ENCODE data around the gene DENND1A. TPM values are rescaled to one million over a fixed set of nuclear protein-coding genes. Genes with fewer than 3 reads are reported as not detected.
A peak's percentile ranks its signal among the peaks of the same experiment; 100 is the strongest.
"Not testable (repeated sequence)": the region's sequence is repeated elsewhere in the genome, so short reads cannot be mapped to it uniquely, and the experiment has no call there.

The DENND1A gene
- total and polyA plus RNA-seq, 2 donors from 2014 or later = 16.3 to 19.6 TPM

GRCh38 chr9:123938401-123938800, 8.5 kb upstream of the DENND1A start:
- DNase-seq (no peak), FAIRE-seq (no peak)
- H3K27me3 ChIP-seq (ENCODE audit: control insufficient read depth, insufficient read depth, low read length) = no peaks in the 10 kb centered on the region
- intact Hi-C loops (cut with DNase I) = no loop called here
- H3K27ac ChIP-seq (ENCODE audit: low read depth in 2 of 2, low read length in 2 of 2) = no peak overlapping the region
- H3K4me1 ChIP-seq (ENCODE audit: control insufficient read depth in 2 of 3, insufficient read depth in 2 of 3, low read depth in 1 of 3, low read length in 3 of 3) = no peaks in the 10 kb centered on the region
- no peaks in the 10 kb centered on the region for H3K36me3 ChIP-seq (ENCODE audit: control insufficient read depth in 2 of 3, insufficient read depth in 3 of 3, low read length in 3 of 3)
- H3K9ac ChIP-seq (ENCODE audit: low read length in 3 of 3) = no peak overlapping the region
- TF ChIP-seq CTCF (IDR thresholded peaks at IDR 0.05; ENCODE audit: borderline replicate concordance, extremely low read depth, insufficient read depth) = no peak
- no peak overlapping the region for H3K4me3 ChIP-seq (ENCODE audit: low read length in 3 of 3)
- H3K9me3 ChIP-seq (ENCODE audit: control insufficient read depth in 2 of 3, insufficient read depth in 1 of 3, low read length in 3 of 3) = no peaks in the 10 kb centered on the region

- H3K9ac ChIP-seq (ENCODE audit: low read length in 3 of 3); intact Hi-C loops (cut with DNase I); H3K9me3 ChIP-seq (ENCODE audit: control insufficient read depth in 2 of 3, insufficient read depth in 1 of 3, low read length in 3 of 3); H3K4me1 ChIP-seq (ENCODE audit: control insufficient read depth in 2 of 3, insufficient read depth in 2 of 3, low read depth in 1 of 3, low read length in 3 of 3); DNase-seq; FAIRE-seq; H3K27ac ChIP-seq (ENCODE audit: low read depth in 2 of 2, low read length in 2 of 2); H3K36me3 ChIP-seq (ENCODE audit: control insufficient read depth in 2 of 3, insufficient read depth in 3 of 3, low read length in 3 of 3); H3K27me3 ChIP-seq (ENCODE audit: control insufficient read depth, insufficient read depth, low read length); H3K4me3 ChIP-seq (ENCODE audit: low read length in 3 of 3): not testable (repeated sequence)
These were observed 6.6 kb upstream of the DENND1A start for GRCh38 chr9:123936575-123936974.

- FAIRE-seq (no peak), DNase-seq (no peak)
- no peaks in the 10 kb centered on the region for H3K36me3 ChIP-seq (ENCODE audit: control insufficient read depth in 2 of 3, insufficient read depth in 3 of 3, low read length in 3 of 3)
- no peak for TF ChIP-seq CTCF (IDR thresholded peaks at IDR 0.05; ENCODE audit: borderline replicate concordance, extremely low read depth, insufficient read depth)
- H3K9ac ChIP-seq (ENCODE audit: low read length in 3 of 3) = no peak overlapping the region
- no peaks in the 10 kb centered on the region for H3K9me3 ChIP-seq (ENCODE audit: control insufficient read depth in 2 of 3, insufficient read depth in 1 of 3, low read length in 3 of 3)
- H3K4me1 ChIP-seq (ENCODE audit: control insufficient read depth in 2 of 3, insufficient read depth in 2 of 3, low read depth in 1 of 3, low read length in 3 of 3) = peaks cover 0 to 5% (median 2%) of the 10 kb centered on the region in 3 donors
- no peaks in the 10 kb centered on the region for H3K27me3 ChIP-seq (ENCODE audit: control insufficient read depth, insufficient read depth, low read length)
- H3K4me3 ChIP-seq (ENCODE audit: low read length in 3 of 3) = no peak overlapping the region
- intact Hi-C loops (cut with DNase I) = no loop called here
- no peak overlapping the region for H3K27ac ChIP-seq (ENCODE audit: low read depth in 2 of 2, low read length in 2 of 2)
These were observed 3.7 kb upstream of the DENND1A start for GRCh38 chr9:123933440-123934212.

- Histone ChIP-seq H3K27me3 (ENCODE audit: control insufficient read depth, insufficient read depth, low read length) (no peaks in the 10 kb centered on the region), H3K9ac (ENCODE audit: low read length in 3 of 3) (peak overlapping the region; percentile 4 to 70 (median 5)), H3K27ac (ENCODE audit: low read depth in 2 of 2, low read length in 2 of 2) (peak overlapping the region in 1 of 2 donors; percentile 73), H3K36me3 (ENCODE audit: control insufficient read depth in 2 of 3, insufficient read depth in 3 of 3, low read length in 3 of 3) (no peaks in the 10 kb centered on the region), H3K4me3 (ENCODE audit: low read length in 3 of 3) (peak overlapping the region; percentile 45 to 78 (median 76)), H3K4me1 (ENCODE audit: control insufficient read depth in 2 of 3, insufficient read depth in 2 of 3, low read depth in 1 of 3, low read length in 3 of 3) (peaks cover 0 to 17% (median 13%) of the 10 kb centered on the region in 3 donors), H3K9me3 (ENCODE audit: control insufficient read depth in 2 of 3, insufficient read depth in 1 of 3, low read length in 3 of 3) (no peaks in the 10 kb centered on the region)
- DNase-seq = peak in 4 of 5 donors; percentile 23 to 48 (median 48)
- FAIRE-seq = no peak
- TF ChIP-seq CTCF (IDR thresholded peaks at IDR 0.05; ENCODE audit: borderline replicate concordance, extremely low read depth, insufficient read depth) = no peak
- intact Hi-C loops (cut with DNase I) = no loop called here
These were observed 603 bp downstream of the DENND1A start for GRCh38 chr9:123929177-123929869.

Data from kidney (tissue), 14 donors.